ENCODE results near the gene ADAMTS9. TPM values are rescaled to one million over a fixed set of nuclear protein-coding genes. Genes with fewer than 3 reads are reported as not detected.

ADAMTS9 gene
- total RNA-seq, 4 donors from 2014 or later: 36.4 to 218 (median 99.1) TPM

- TF ChIP-seq, protein P1, sequence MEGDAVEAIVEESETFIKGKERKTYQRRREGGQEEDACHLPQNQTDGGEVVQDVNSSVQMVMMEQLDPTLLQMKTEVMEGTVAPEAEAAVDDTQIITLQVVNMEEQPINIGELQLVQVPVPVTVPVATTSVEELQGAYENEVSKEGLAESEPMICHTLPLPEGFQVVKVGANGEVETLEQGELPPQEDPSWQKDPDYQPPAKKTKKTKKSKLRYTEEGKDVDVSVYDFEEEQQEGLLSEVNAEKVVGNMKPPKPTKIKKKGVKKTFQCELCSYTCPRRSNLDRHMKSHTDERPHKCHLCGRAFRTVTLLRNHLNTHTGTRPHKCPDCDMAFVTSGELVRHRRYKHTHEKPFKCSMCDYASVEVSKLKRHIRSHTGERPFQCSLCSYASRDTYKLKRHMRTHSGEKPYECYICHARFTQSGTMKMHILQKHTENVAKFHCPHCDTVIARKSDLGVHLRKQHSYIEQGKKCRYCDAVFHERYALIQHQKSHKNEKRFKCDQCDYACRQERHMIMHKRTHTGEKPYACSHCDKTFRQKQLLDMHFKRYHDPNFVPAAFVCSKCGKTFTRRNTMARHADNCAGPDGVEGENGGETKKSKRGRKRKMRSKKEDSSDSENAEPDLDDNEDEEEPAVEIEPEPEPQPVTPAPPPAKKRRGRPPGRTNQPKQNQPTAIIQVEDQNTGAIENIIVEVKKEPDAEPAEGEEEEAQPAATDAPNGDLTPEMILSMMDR (IDR thresholded peaks at IDR 0.05; ENCODE audit: low read depth): peak; percentile 70
Measured at GRCh38 chr3:64604313-64604712, 83.5 kb downstream of the ADAMTS9 start.

- TF ChIP-seq, protein P1 (IDR thresholded peaks at IDR 0.05; ENCODE audit: low read depth): no peak
Measured at GRCh38 chr3:64601824-64602223, 86.0 kb downstream of the ADAMTS9 start.

DNA sequence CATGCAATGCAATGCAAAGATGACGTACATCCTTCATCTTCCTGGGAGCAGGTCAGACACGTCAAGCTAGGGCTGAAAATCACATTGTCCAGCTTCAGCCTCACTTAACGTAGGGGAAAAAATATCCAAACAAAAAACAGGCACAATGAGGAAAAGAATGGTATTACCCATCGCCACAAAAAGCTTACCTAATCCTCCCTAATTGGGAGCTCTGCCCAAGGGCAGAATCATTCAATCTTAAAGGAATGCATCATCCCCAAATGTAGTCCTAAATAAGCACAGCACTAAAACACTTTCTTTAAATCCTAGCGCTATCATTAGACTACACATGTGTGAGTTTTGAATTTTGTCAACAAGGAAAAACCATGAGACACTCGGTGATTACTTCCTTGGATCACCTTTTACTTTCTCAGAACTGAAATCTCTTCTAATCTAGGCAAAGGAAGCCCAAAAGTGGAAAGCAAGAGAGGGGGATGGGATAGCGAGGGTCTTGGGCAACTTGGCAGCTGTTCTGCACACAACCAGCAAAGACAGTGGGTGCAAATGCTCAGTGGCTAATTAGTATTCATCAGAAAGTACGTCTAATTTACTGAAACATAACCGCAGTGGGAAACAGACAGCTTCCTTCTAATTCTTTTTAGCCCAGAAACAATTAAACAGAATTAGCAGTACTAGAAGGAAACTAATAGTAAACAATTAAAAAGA, 87.4 kb downstream of the ADAMTS9 start:
- TF ChIP-seq, protein P1 (IDR thresholded peaks at IDR 0.05; ENCODE audit: low read depth): no peak

- TF ChIP-seq, protein P1 (IDR thresholded peaks at IDR 0.05; ENCODE audit: low read depth): no peak
Measured at GRCh38 chr3:64599651-64600050, 88.1 kb downstream of the ADAMTS9 start.

- TF ChIP-seq, protein P1 (IDR thresholded peaks at IDR 0.05; ENCODE audit: low read depth): no peak
Measured at GRCh38 chr3:64595253-64595694, 92.5 kb downstream of the ADAMTS9 start.

- TF ChIP-seq, protein P1 (IDR thresholded peaks at IDR 0.05; ENCODE audit: low read depth): no peak
Measured at GRCh38 chr3:64594134-64594533, 93.7 kb downstream of the ADAMTS9 start.

DNA sequence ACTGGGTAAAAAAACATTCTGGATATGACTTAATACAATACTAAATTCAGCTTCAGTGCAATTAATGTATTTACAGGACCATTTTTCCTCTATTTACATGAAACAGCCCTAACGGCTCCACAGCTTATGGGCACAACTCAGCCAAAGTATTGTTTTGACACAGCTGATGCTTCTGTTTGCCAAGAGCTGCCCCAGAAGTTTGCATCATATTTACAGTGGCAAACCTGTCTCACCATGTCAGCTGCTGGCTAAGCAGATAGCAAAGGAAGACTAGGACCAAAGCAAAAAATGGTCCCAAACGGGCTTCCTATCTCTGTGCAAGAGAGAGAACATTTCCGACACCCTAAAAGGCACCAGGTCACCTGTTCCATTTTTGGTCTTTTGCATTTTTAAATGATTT, 94.5 kb downstream of the ADAMTS9 start:
- TF ChIP-seq, protein P1 (IDR thresholded peaks at IDR 0.05; ENCODE audit: low read depth): no peak

All from subcutaneous adipose tissue (tissue), 4 donors.